Breast epithelium (tissue), 4 donors: ENCODE measurements around the gene FANCC. TPM values are rescaled to one million over a fixed set of nuclear protein-coding genes. Genes with fewer than 3 reads are reported as not detected.

Experiments
- DNase-seq, 2 donors: peaks; one replicate each; pipeline ENCODE4 v3.0.0-alpha.2; 2019; ENCODE audit warnings: low spot score in 2 of 2
- H3K27ac ChIP-seq, 2 donors: fragments of 200-600 bp; sonication (generic) in 1 of 2; one replicate each; pipeline ENCODE4 v1.5.1; 2016 to 2019; ENCODE audit warnings: mild to moderate bottlenecking in 1 of 2
- H3K27me3 ChIP-seq, 2 donors: fragments of 200-600 bp; sonication (generic) in 1 of 2; one replicate each; pipeline versions ENCODE4 v1.5.1 to v1.6.0; 2017 to 2019; ENCODE audit warnings: control low read depth in 1 of 2, mild to moderate bottlenecking in 1 of 2
- H3K36me3 ChIP-seq: fragments of 200-600 bp; one replicate; pipeline ENCODE4 v1.5.1; 2019
- H3K4me1 ChIP-seq, 2 donors: fragments of 200-600 bp; sonication (generic); one replicate each; pipeline ENCODE4 v1.5.1; 2016 to 2019; ENCODE audit warnings: control low read depth in 1 of 2
- H3K4me3 ChIP-seq, 3 donors: fragments of 200-600 bp; sonication (generic); 1 replicate in 2 of 3; 2 replicates in 1 of 3; pipeline ENCODE4 v1.5.1; 2016 to 2019; ENCODE audit warnings: mild to moderate bottlenecking in 3 of 3, moderate library complexity in 2 of 3
- H3K9me3 ChIP-seq, 2 donors: fragments of 200-600 bp; sonication (generic) in 1 of 2; one replicate each; pipeline ENCODE4 v1.5.1; 2016 to 2019; ENCODE audit warnings: control low read depth in 1 of 2
- CTCF ChIP-seq, 3 donors: fragments of 450-650 bp; IDR thresholded peaks; one replicate each; pipeline ENCODE4 v1.5.1; 2016 to 2017; ENCODE audit warnings: antibody characterized with exemption in 3 of 3, mild to moderate bottlenecking in 3 of 3, moderate library complexity in 3 of 3
- POLR2A ChIP-seq: fragments of 450-650 bp; IDR thresholded peaks from one replicate; pipeline ENCODE4 v1.6.1; 2016; ENCODE audit warnings: antibody characterized with exemption, mild to moderate bottlenecking, moderate library complexity
- POLR2AphosphoS5 ChIP-seq, 3 donors: sonication (generic); formaldehyde crosslinking; IDR thresholded peaks; one replicate each; pipeline ENCODE4 v1.6.1; 2017; ENCODE audit warnings: antibody characterized with exemption in 3 of 3
- intact Hi-C: fragments of 100-400 bp; cut with DNase I; formaldehyde crosslinking; loops from one replicate; pipeline ENCODE4 v1.15.1; 2023; ENCODE audit warnings: low total_unique reads
- total RNA-seq, 3 donors: library from RNA; depleted of rRNA; stranded (reverse); fragments of >200 nt; gene quantifications; one replicate each; pipeline ENCODE4 v1.1.0, GENCODE V29; 2016

FANCC gene
- total RNA-seq, 3 donors from 2014 or later, result 4.2 to 11.4 (median 9.2) TPM

- DNase-seq, result no peak
Observed at GRCh38 chr9:95081998-95082397, 235.5 kb downstream of the FANCC start.

GRCh38 chr9:95080961-95081647 lies 236.4 kb downstream of the FANCC start:
- no peak overlapping the region for H3K27ac ChIP-seq
- no peaks in the 10 kb centered on the region for H3K27me3 ChIP-seq
- H3K4me3 ChIP-seq, result no peak overlapping the region
- peak in 1 of 2 donors; percentile 37 for DNase-seq
- intact Hi-C loops, result no loop called here
- TF ChIP-seq CTCF (IDR thresholded peaks at IDR 0.05) (no peak), POLR2A (no peak), POLR2AphosphoS5 (IDR thresholded peaks at IDR 0.05) (no peak)
- no peaks in the 10 kb centered on the region for H3K9me3 ChIP-seq
- H3K4me1 ChIP-seq, result peaks cover 0 to 10% of the 10 kb centered on the region in 2 donors
- no peaks in the 10 kb centered on the region for H3K36me3 ChIP-seq

More at GRCh38 chr9:95081998-95082397, 235.5 kb downstream of the FANCC start:
- Histone ChIP-seq H3K27me3 (no peaks in the 10 kb centered on the region), H3K27ac (no peak overlapping the region), H3K4me3 (no peak overlapping the region), H3K9me3 (no peaks in the 10 kb centered on the region), H3K36me3 (no peaks in the 10 kb centered on the region), H3K4me1 (peaks cover 0 to 10% of the 10 kb centered on the region in 2 donors)
- no peak for TF ChIP-seq POLR2A
- intact Hi-C loops, result no loop called here

- Histone ChIP-seq H3K36me3 (no peaks in the 10 kb centered on the region), H3K9me3 (no peaks in the 10 kb centered on the region), H3K4me3 (no peak overlapping the region), H3K27ac (no peak overlapping the region), H3K27me3 (no peaks in the 10 kb centered on the region), H3K4me1 (peaks cover 0 to 10% of the 10 kb centered on the region in 2 donors)
- intact Hi-C loops, result no loop called here
- TF ChIP-seq POLR2A (no peak), CTCF (IDR thresholded peaks at IDR 0.05) (no peak), POLR2AphosphoS5 (IDR thresholded peaks at IDR 0.05) (no peak)
- peak in 1 of 2 donors; percentile 24 for DNase-seq
Observed at GRCh38 chr9:95079461-95079860, 238.0 kb downstream of the FANCC start.

GRCh38 chr9:95078939-95079338 lies 238.6 kb downstream of the FANCC start:
- Histone ChIP-seq H3K4me3 (no peak overlapping the region), H3K27ac (no peak overlapping the region), H3K36me3 (no peaks in the 10 kb centered on the region), H3K9me3 (no peaks in the 10 kb centered on the region), H3K27me3 (no peaks in the 10 kb centered on the region), H3K4me1 (peaks cover 0 to 10% of the 10 kb centered on the region in 2 donors)
- TF ChIP-seq POLR2AphosphoS5 (IDR thresholded peaks at IDR 0.05), result no peak
- TF ChIP-seq CTCF (IDR thresholded peaks at IDR 0.05), result no peak
- TF ChIP-seq POLR2A, result no peak
- intact Hi-C loops, result no loop called here
- DNase-seq, result peak in 1 of 2 donors; percentile 33

- H3K27ac ChIP-seq, result no peak overlapping the region
- intact Hi-C loops, result no loop called here
- H3K27me3 ChIP-seq, result no peaks in the 10 kb centered on the region
- TF ChIP-seq POLR2AphosphoS5 (IDR thresholded peaks at IDR 0.05) (no peak), POLR2A (no peak), CTCF (IDR thresholded peaks at IDR 0.05) (no peak)
- no peaks in the 10 kb centered on the region for H3K36me3 ChIP-seq
- DNase-seq, result peak in 1 of 2 donors; percentile 44
- no peaks in the 10 kb centered on the region for H3K9me3 ChIP-seq
- peaks cover 0 to 10% of the 10 kb centered on the region in 2 donors for H3K4me1 ChIP-seq
- H3K4me3 ChIP-seq, result no peak overlapping the region
Observed at GRCh38 chr9:95078511-95078910, 239.0 kb downstream of the FANCC start.
